Activated CD8-positive, alpha-beta T cell treated with anti-CD3 and anti-CD28 coated beads for 36 hours (primary cell): ENCODE measurements around the gene NUP133. TPM values are rescaled to one million over a fixed set of nuclear protein-coding genes. Genes with fewer than 3 reads are reported as not detected.
"Not testable (repeated sequence)": the region's sequence is repeated elsewhere in the genome, so short reads cannot be mapped to it uniquely, and the experiment has no call there.

Source experiments
- ATAC-seq: fragments of 200-7000 bp; cut with Tn5 transposase; one replicate; pipeline ENCODE4 v1.10.0; 2021; ENCODE audit warnings: mild to moderate bottlenecking, moderate library complexity
- CTCF ChIA-PET: fragments of 350-600 bp; sonication (Branson Sonifier 250); formaldehyde crosslinking; loops from one replicate; lab custom pipeline; 2021; ENCODE audit warnings: antibody characterized with exemption; lab: Charles Lee
- POLR2A ChIA-PET: fragments of 350-600 bp; sonication (Branson Sonifier 250); formaldehyde crosslinking; loops from one replicate; lab custom pipeline; 2021; ENCODE audit warnings: antibody characterized with exemption; lab: Charles Lee
- DNase-seq: peaks from one replicate; pipeline ENCODE4 v3.0.0-alpha.2; 2020
- H3K27ac Mint-ChIP-seq: one replicate; pipeline ENCODE4 v1.8.0; 2021; ENCODE audit warnings: mild to moderate bottlenecking, mixed read lengths
- H3K27me3 Mint-ChIP-seq: one replicate; pipeline ENCODE4 v1.8.0; 2021; ENCODE audit warnings: mixed read lengths
- H3K36me3 Mint-ChIP-seq: one replicate; pipeline ENCODE4 v1.8.0; 2021; ENCODE audit warnings: low read depth, mixed read lengths
- H3K4me1 Mint-ChIP-seq: one replicate; pipeline ENCODE4 v1.8.0; 2021; ENCODE audit warnings: low read depth, mixed read lengths
- H3K4me3 Mint-ChIP-seq: one replicate; pipeline ENCODE4 v1.8.0; 2021; ENCODE audit warnings: mild to moderate bottlenecking, moderate library complexity, mixed read lengths
- H3K9me3 Mint-ChIP-seq: one replicate; pipeline ENCODE4 v1.8.0; 2021; ENCODE audit warnings: mixed read lengths
- intact Hi-C: fragments of 100-400 bp; cut with micrococcal nuclease; formaldehyde crosslinking; loops from one replicate; pipeline ENCODE4 v1.10.0; 2022
- total RNA-seq, 2 experiments: library from RNA; stranded (reverse); gene quantifications; one replicate each; pipeline ENCODE4 v1.2.3, GENCODE V29; 2021
- TF ChIP-seq, protein P1 (sequence below): fragments of 200-600 bp; IDR thresholded peaks from one replicate; pipeline ENCODE4 v1.8.0; 2022; ENCODE audit warnings: antibody characterized with exemption, mild to moderate bottlenecking

NUP133 gene
- total RNA-seq, 2 experiments from 2014 or later = 58.9 to 59.7 TPM

DNA sequence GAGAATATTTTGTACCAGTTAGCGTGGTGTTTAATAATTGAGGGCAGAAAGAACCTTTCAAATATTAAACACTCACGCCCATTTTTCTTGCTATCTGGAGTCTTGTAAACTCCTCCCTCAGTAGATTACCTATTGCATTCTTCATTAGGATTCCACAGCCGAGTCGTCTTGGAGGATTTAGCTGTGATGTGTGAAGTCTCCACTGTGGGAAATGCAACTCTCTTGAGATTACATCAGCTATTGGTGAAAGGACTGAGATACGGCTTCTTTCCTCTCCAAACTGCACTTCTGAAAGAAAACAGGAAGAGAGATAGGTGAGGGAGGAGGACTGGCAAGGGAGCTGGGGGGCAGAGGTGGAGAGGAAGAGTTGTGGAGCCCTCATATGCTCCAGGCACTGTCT is 110.4 kb downstream of the NUP133 start:
- H3K9me3 Mint-ChIP-seq = no peaks in the 10 kb centered on the region
- TF ChIP-seq, protein P1, sequence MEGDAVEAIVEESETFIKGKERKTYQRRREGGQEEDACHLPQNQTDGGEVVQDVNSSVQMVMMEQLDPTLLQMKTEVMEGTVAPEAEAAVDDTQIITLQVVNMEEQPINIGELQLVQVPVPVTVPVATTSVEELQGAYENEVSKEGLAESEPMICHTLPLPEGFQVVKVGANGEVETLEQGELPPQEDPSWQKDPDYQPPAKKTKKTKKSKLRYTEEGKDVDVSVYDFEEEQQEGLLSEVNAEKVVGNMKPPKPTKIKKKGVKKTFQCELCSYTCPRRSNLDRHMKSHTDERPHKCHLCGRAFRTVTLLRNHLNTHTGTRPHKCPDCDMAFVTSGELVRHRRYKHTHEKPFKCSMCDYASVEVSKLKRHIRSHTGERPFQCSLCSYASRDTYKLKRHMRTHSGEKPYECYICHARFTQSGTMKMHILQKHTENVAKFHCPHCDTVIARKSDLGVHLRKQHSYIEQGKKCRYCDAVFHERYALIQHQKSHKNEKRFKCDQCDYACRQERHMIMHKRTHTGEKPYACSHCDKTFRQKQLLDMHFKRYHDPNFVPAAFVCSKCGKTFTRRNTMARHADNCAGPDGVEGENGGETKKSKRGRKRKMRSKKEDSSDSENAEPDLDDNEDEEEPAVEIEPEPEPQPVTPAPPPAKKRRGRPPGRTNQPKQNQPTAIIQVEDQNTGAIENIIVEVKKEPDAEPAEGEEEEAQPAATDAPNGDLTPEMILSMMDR = no peak
- ChIA-PET CTCF (interaction anchor here (1.1 kb wide), 1 partner anchor 61 kb away, joined by 3 read pairs; no protein-coding TSS in a partner anchor), POLR2A (interaction anchor here (1.2 kb wide), 1 partner anchor 21 kb away, joined by 4 read pairs; no protein-coding TSS in a partner anchor)
- H3K36me3 Mint-ChIP-seq = no peaks in the 10 kb centered on the region
- no peaks in the 10 kb centered on the region for H3K4me1 Mint-ChIP-seq
- peaks cover 33% of the 10 kb centered on the region for H3K27me3 Mint-ChIP-seq
- H3K27ac Mint-ChIP-seq = no peak overlapping the region
- no peak for ATAC-seq
- H3K4me3 Mint-ChIP-seq = no peak overlapping the region
- no peak for DNase-seq
- intact Hi-C loops = no loop called here

DNA sequence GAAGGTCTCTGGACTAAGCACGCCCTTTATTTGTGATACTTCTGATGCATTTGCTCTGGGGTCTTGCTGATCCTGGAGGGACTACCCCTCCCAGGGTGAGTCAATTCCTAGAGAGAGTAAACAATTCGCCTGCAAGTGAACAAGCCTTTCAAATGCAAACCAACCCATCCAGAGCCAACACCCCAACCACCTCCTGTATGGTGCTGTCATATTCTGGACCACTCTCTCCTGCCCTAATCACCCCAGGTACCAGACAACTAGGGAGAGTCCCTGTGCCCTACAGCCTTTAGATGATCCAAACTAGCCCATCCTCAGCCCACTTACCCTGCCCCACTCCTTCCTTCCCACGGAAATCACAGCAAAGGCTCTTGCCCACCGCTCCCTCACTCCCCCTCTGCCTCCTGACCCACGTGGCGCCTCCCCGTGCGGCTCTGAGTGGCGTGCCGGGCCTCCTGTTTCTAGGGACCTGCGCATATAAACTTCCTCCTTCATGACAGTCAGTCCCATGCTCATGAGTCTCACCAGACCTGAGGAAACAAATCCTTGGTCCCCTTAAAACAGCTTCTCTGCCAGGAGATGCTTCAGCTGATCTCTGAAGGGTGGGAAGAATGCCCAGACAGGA is 111.4 kb downstream of the NUP133 start:
- DNase-seq (no peak), ATAC-seq (no peak)
- TF ChIP-seq, protein P1 = no peak
- ChIA-PET CTCF (no interaction called here), POLR2A (interaction anchor here (1.2 kb wide), 1 partner anchor 20 kb away, joined by 4 read pairs; no protein-coding TSS in a partner anchor)
- Mint-ChIP-seq H3K4me1 (no peaks in the 10 kb centered on the region), H3K27ac (no peak overlapping the region), H3K36me3 (no peaks in the 10 kb centered on the region), H3K4me3 (no peak overlapping the region), H3K9me3 (no peaks in the 10 kb centered on the region), H3K27me3 (peaks cover 29% of the 10 kb centered on the region)
- intact Hi-C loops = no loop called here

DNA sequence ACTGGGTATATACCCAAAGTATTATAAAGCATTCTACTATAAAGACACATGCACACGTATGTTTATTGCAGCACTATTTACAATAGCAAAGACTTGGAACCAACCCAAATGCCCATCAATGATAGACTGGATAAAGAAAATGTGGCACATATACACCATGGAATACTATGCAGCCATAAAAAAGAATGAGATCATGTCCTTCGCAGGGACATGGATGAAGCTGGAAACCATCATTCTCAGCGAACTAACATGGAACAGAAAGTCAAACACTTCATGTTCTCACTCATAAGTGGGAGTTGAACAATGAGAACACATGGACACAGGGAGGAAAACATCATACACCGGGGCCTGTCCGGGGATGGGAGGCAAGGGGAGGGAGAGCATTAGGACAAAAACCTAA is 113.6 kb downstream of the NUP133 start:
- H3K27me3 Mint-ChIP-seq = peaks cover 27% of the 10 kb centered on the region
- ATAC-seq, H3K4me3 Mint-ChIP-seq, H3K4me1 Mint-ChIP-seq, CTCF ChIA-PET, H3K36me3 Mint-ChIP-seq, POLR2A ChIA-PET, H3K27ac Mint-ChIP-seq, DNase-seq, H3K9me3 Mint-ChIP-seq, intact Hi-C loops: not testable (repeated sequence)

DNA sequence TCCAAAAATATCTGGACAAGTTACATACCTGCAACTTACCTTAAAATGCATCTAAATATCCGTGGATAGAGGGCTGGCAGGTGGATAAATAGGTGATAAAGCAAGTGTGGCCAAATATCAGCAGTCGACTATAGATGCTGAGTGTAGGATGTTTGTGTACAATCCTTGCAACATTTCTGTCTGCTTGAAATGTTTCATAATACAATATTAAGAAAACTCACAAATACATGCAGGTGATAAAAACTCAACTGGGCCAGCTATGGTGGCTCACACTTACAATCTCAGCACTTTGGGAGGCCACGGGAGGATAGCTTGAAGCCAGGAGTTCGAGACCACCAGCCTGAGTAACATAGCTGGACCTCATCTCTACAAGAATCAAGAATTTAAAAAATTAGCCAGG is 115.2 kb downstream of the NUP133 start:
- DNase-seq (no peak), ATAC-seq (no peak)
- no peaks in the 10 kb centered on the region for H3K36me3 Mint-ChIP-seq
- ChIA-PET POLR2A (no interaction called here), CTCF (no interaction called here)
- TF ChIP-seq, protein P1 = no peak
- peaks cover 24% of the 10 kb centered on the region for H3K27me3 Mint-ChIP-seq
- no peaks in the 10 kb centered on the region for H3K4me1 Mint-ChIP-seq
- no peaks in the 10 kb centered on the region for H3K9me3 Mint-ChIP-seq
- no peak overlapping the region for H3K4me3 Mint-ChIP-seq
- no peak overlapping the region for H3K27ac Mint-ChIP-seq
- intact Hi-C loops = no loop called here

Other genes starting within 250 kb of the NUP133 start
- gene RAB4A, start 237.2 kb downstream of the NUP133 start, total RNA-seq = 10 to 100 TPM; 27.2 to 30.6 TPM
- 10 to 100 TPM in 1 of 2 experiments, 1 to 10 TPM in 1; 9.9 to 10.8 TPM for gene CCSAP, start 165.3 kb downstream of the NUP133 start, total RNA-seq
- gene ACTA1, start 74.2 kb downstream of the NUP133 start, total RNA-seq = not detected
- gene ABCB10, start 50.4 kb upstream of the NUP133 start, total RNA-seq = 10 to 100 TPM; 30.7 to 32.1 TPM
- gene TAF5L, start 117.8 kb upstream of the NUP133 start, total RNA-seq = 10 to 100 TPM; 17.7 to 19.5 TPM
- 10 to 100 TPM; 17.4 to 17.7 TPM for gene URB2, start 117.9 kb upstream of the NUP133 start, total RNA-seq